Ureter (tissue), 1 donor: ENCODE results near the gene NR1D1. TPM values are rescaled to one million over a fixed set of nuclear protein-coding genes. Genes with fewer than 3 reads are reported as not detected.

Source experiments
- DNase-seq: peaks from one replicate; pipeline ENCODE4 v3.0.0-alpha.2; 2020; ENCODE audit warnings: low spot score
- total RNA-seq: library from RNA; stranded (reverse); gene quantifications from one replicate; pipeline ENCODE4 v1.2.4, GENCODE V29; 2023
- donor health status: DM: yes; HTN: yes; CAD: no.

The NR1D1 gene
- total RNA-seq, 1 donor from 2014 or later = 26.0 TPM

DNA sequence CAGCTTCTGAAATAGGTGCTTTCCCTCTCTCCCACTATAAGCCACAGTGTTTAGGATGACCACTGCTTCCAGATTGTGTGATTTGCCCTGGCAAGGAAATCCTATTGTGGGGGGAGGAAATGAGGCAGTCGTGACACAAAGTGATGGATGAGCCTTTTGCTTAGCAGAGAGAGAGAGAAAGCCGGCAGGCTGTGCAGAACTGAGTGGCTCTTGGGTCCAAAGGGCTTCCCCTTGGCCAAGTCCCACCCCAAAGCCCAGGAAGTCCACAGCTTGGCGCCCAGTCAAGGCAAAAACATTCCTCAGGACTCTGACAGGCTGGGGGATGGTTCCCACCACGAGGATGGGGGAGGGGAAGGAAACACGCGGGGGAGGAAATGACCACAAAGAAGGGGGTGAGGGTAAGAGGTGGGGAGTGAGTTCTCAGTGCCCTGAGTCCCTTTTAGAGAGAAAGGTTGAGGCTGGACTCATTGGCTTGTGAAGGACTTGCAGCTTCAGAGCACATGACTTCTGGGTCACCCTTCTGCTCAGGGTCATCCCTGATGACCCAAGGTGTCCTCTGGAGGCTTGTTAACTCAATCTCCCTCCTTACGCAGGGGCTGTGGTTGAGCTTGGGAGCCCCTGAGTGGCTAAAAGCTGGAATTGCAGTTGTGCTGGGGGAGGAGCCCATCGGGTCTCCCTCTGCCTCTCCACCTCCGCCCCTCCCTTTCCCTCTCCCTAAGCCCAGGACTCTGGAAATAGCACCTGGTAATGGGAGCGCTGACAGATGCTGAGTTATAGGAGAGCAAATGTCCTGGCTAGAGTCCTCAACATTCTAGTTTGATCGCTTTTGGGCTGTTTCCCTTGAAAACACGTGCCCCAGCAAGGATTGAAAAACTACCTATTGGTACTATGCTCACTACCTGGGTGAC, 11.1 kb upstream of the NR1D1 start:
- peak; percentile 93 for DNase-seq

GRCh38 chr17:40110026-40110845, 9.8 kb upstream of the NR1D1 start:
- DNase-seq = no peak

- no peak for DNase-seq
These were observed 8.8 kb upstream of the NR1D1 start for GRCh38 chr17:40108970-40109824.

DNA sequence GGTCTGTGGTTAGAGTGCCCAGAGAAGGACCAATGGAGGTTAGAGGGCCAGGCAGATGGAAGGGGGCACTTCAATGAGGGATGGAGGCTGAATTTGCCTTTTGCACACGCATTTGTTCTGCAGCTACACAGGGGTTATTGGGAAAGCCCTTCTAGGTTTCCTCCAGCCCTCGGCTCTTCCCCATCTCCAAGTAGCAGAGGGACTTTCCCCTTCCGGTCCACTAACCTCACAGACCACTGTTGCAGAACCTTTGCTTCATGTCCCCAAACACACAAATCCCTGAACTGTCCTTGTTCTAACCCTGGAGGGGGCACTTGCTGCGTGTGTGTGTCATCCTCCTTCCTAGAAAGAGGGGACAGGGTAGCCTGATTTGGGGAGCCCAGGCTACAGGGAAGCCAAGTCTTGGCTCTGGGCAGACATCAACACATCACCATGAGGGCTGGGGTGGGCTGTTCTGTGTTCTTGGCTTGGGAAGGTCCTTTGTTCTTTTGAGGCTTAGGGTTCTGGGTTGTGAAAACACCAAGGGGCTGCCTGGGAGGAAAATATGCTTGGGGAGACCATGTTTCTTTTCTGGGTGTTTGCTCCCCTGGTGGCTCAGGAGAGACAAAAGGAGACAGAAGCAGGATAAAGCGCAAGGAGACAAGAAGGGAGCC, 7.3 kb upstream of the NR1D1 start:
- no peak for DNase-seq

- DNase-seq = no peak
These were observed 6.6 kb upstream of the NR1D1 start for GRCh38 chr17:40106760-40107521.

GRCh38 chr17:40105861-40106759, 5.7 kb upstream of the NR1D1 start:
- DNase-seq = no peak

- DNase-seq = no peak
These were observed 4.5 kb upstream of the NR1D1 start for GRCh38 chr17:40104594-40105486.

DNA sequence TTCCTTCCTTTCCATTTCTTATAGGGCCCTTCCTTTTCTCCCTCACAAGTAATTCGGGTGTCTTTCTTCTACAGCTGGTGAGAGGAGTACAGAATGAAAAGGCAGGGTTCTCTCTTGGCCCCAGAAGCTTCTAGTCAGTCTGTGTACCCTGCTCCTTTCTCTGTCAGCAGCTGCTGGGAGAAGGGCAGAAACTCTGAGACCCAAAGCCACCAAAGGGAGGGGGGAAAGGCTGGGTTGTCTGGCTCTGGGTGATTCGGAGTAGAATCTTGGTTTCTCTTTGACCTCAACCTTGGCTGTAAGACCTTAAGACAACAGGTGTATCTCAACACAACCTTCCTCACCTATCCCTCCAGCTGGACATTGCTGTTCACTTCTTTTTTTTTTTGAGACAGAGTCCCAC, 3.3 kb upstream of the NR1D1 start:
- DNase-seq = no peak

DNA sequence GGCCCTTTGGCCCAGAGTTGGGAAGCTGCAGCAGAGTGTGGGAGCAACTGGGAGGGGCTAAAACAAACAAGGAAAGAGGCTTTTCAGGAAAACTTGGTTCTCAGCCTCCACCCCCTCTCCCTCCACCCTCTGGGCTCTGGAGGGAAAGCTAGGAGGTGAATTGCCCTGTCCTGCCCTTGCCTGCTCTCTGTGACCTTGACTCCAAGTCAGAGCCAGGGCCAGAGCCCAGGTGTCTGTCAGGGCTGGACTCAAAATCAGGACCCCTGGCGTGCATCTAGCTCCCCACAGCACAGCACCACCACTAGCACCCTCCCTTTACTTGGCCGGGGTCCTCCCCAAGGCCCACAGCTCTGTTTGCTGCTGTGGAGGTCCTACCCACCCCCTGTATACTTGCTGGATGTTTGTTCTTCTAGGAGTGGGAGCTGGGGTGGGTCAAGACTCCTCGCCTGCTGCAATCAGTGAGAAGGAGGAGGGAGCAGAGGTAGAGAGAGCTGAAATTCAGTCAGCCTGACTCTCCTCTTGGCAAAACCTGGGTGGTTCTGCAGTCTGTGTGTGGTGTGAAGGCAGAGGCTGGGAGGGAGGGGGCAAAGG, 2.8 kb upstream of the NR1D1 start:
- no peak for DNase-seq

- DNase-seq = no peak
These were observed 1.2 kb upstream of the NR1D1 start for GRCh38 chr17:40101367-40102210.

- DNase-seq = peak; percentile 98
These were observed 429 bp upstream of the NR1D1 start for GRCh38 chr17:40100669-40101366.

DNA sequence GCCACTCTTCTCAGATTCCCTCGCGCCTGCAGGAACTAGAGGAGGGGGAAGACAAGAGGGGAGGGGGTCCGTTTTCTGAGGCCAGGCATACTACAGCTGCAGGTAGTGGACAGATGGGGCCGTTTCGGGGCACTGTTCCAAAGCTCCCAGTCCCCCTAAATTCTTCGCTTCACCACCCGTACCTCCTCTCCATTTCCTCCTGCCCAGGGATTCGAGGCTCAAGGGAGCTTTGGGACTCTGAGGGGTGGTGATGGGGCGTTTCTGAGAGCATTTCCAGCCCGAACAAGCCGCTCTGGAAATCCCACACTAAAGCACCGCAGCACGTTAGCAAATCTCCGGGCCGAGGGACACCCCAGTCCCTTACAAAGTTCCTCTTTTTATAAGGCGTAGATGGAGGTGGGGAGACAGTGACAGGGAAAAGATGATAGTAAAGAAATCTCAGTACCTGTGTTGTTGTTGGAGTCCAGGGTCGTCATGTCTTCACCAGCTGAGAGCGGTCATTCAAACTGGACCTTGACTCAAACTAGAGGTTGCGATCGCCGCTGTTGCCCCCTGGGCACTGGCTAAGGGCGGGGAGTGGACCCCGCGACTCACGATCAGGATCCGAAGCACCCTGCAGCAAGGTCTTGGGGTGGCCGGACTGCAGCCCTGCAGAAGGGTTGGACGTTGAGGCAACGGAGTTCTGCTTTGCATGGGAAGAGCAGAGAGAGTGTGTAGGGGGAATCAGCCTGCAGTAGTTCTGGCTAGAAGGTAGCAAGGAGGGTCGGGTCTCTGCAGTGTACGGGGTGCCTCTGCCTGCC, 570 bp downstream of the NR1D1 start:
- no peak for DNase-seq

GRCh38 chr17:40098846-40099618, 1.4 kb downstream of the NR1D1 start:
- DNase-seq = peak; percentile 100

- peak; percentile 83 for DNase-seq
These were observed 2.2 kb downstream of the NR1D1 start for GRCh38 chr17:40097931-40098845.
